DMS53 treated with DMSO at 0.1 percent for 48 hours (cell line): ENCODE data around the gene ZFAND5.
A peak's percentile ranks its signal among the peaks of the same experiment; 100 is the strongest.

Experiments used
- DNase-seq: peaks from one replicate; lab custom pipeline; 2025; ENCODE audit not compliant: unreplicated experiment; lab: John Stamatoyannopoulos, UW

The ZFAND5 gene

GRCh38 chr9:72363236-72363635 lies 1.8 kb downstream of the ZFAND5 start:
- no peak for DNase-seq

DNA sequence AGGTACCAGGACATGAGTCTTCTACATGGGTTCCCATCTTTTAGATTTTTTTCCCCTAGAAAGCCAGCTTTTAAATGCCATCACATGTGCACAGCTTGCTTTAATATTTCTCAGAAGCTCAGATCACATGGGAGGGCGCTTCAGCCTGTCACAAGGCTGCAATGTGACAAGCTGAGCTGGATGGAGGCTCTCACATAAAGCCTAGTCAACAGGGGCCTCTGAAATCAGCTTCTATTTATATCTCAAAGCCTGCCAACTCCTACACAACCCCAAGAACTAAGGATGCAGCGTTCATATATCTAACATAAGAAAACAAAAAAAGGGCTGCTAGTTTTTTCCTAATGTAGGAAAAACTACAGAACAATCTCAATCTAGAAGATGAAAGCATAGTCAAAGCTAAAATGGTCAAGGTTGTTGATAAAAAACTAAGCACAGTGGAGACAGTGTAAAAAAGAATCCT lies 2.3 kb downstream of the ZFAND5 start:
- DNase-seq: peak; percentile 17

DNA sequence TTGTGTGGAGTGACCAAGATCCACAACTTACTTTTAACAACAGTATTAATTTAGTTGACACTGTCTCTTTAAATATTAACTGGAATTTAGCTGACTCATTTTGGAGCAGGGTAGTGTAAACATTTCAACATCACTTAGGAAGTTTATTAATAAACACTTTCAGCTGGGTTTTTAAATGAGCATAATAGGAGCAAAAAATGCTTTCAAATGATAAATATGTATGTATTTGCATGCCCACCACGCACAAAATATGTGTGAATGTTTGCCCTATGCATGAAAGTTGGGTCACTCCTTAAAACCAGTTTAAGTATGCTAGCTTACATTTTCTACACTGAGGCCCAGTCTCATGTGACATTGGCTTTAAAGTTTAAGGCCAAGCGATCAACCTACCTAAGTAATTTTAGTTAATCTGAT lies 2.9 kb downstream of the ZFAND5 start:
- no peak for DNase-seq

DNA sequence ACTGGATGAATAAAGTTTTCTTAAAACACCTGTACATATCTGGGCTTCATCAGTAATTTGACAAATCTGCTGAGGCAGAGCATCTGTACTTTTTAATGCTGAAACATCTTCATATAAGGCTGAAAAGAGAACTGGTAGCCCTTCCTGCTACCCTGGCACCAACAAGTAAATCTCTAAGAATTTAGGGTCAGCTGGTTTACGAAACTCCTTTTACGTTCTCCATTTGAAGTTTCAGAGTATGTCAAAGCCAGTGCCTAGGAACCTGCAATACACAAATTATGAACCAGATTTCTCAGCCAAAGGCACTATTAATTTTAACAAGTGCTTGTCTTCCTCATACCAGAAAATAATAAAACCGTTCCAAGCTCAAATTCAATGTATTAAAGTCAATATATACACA lies 3.8 kb downstream of the ZFAND5 start:
- DNase-seq: no peak

GRCh38 chr9:72360324-72360723 lies 4.7 kb downstream of the ZFAND5 start:
- no peak for DNase-seq

DNA sequence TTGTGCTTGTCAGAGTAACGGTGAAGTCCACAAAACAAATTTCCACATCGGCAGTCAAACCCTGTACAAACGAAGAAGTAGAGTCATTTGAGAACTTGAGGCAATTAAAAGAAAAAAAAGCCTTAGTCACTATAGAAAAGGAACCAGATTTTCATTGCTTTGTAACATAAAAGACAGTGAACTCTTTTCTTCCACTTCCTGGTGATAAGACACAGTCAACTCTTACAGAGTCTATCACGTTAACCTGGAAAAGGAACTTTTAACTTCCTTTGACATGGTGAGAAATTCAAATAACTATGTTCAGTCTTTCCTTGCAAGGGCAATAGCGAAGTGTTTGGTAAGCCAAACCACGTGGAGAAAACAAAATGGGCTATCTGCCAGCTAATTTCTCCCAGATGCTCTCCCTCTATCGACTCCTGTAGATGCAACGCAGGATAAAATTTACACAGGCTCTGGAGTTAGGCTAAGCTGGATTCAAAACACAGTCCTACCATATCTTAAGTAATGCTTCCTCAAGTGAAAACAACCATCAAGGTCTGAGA lies 8.9 kb downstream of the ZFAND5 start:
- no peak for DNase-seq

- no peak for DNase-seq
These were observed 9.9 kb downstream of the ZFAND5 start for GRCh38 chr9:72355153-72355552.

GRCh38 chr9:72354704-72355103 lies 10.3 kb downstream of the ZFAND5 start:
- DNase-seq: no peak

DNA sequence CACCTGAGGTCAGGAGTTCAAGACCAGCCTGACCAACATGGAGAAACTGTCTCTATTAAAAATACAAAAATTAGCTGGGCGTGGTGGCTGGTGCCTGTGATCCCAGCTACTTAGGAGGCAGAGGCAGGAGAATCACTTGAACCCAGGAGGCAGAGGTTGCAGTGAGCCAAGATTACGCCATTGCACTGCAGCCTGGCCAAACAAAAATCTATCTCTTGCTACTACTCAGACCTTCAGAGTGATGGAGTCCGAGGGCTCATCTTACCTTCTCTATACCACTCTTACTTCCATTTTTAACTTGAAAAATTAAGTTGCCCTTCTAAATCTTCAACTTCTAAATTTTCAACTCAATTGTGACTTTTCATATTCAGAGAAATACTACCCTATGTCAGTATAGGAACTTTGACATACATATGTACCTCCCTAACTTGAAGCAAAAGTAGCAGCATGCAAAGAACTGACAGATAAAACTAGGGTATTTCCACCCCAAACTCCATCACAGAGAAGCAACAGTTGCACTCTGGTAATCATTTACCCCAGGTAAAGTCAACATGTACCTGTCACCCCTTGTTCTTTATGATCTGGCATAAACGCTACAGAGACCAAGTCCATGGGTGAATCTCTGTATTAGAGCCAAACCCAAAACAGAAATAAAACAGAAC lies 11.4 kb downstream of the ZFAND5 start:
- no peak for DNase-seq

GRCh38 chr9:72352911-72353388 lies 12.1 kb downstream of the ZFAND5 start:
- no peak for DNase-seq

DNA sequence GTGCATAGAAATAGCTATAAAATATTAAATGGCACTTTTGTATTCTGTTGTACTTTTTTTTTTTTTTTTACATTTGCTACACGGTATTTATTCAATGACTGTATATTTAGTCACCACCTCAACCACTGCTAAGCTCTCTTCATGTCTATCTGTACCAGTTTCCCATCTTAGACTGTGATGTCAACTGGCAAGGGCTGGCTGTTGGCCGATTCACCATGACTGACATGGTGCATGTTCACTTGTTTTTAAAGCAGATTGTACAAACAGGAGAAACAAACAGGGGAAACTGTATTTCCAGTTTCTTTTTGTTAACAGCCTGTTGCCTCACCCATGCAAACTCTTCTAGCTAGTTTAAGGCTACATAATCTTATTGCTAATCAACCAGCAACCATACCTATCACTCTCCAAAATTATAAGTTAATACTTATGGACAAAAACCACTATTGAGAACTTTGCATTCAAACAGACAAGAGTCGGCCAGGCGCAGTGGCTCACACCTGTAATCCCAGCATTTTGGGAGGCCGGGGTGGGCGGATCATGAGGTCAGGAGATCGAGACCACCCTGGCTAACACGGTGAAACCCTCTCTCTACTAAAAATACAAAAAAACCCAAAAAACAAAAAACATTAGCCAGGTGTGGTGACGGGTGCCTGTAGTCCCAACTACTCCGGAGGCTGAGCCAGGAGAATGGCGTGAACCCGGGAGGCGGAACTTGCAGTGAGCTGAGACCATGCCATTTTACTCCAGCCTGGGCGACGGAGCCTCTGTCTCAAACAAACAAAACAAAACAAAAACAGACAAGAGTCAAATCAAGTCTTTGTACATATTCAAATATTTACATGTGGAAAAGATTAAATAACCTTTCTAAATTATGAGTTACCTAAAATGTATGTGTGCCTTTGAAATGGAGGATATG lies 13.2 kb downstream of the ZFAND5 start:
- DNase-seq: no peak

DNA sequence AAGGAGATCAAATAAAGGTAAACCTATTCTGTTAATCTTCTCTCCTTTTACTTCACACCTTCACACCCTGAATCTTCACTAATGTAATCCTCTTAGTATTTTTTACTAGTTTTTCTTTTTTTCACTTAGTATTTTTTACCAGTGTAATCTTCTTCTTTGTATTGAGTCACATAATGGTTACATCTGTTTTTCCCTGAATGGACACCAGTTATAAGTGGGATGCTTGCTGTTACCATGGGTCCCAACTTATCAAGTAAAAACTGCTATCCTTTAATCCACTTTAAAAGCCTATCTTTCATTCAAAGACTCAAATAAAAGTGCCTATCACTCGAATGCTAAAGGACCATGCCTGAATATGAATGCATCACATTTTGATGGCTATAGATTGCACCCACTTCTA lies 15.1 kb downstream of the ZFAND5 start:
- no peak for DNase-seq

DNA sequence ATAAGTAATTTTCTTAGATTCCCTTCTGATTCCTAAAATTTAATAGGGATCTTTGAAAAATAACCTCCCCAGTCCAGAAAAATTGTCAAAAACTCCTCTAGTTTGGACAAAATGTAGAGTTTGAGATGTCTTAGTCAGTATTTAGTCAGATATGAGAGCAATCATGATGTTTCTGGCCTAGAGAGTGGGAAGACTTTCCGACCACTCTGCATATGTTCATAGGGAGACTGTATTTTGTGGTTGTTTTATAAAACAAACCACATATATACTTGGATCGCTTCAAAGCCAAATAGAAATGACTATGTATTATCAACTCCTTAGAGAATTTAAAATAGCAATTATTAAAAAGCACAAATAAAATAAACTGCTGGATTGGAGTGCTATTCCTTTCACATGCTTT lies 15.8 kb downstream of the ZFAND5 start:
- no peak for DNase-seq

DNA sequence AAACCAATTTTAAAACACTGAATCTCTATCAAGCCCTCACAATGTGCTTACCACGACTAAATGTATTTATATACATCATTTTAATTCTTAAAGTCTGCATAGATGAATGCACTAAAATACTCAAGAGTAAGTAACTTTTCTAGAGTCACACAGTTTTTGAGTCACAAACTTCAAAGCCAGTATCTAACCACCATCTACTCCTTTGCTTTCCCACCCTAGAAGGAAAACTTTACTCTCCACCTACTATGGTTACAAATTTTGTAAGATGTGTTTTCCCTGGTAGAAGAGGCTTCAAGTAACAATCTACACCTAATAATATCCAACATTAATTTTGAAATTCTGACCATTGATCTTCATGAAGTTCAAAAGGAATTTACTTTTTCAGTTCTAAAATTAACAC lies 18.7 kb downstream of the ZFAND5 start:
- DNase-seq: no peak

DNA sequence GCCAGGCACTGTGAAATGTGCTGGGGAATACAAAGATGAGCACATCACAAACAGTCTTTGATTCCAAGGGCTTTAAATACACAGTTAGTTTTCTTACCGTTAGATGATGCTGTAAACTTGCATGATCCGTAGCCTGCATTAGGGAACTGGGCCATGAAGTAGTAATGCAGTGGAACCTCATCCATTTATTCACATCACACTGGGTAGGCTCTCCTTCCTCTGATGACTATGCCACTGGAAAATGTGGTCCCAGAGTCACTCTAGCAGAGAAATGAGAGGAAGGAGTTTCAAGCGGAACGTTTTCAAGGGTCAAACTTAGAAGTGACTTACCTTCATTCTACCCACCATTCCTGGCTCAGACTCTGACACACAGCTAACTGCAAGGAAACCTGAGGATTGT lies 26.4 kb downstream of the ZFAND5 start:
- DNase-seq: no peak

- DNase-seq: no peak
These were observed 27.7 kb downstream of the ZFAND5 start for GRCh38 chr9:72337286-72337685.

- DNase-seq: no peak
These were observed 30.2 kb downstream of the ZFAND5 start for GRCh38 chr9:72334658-72335337.

DNA sequence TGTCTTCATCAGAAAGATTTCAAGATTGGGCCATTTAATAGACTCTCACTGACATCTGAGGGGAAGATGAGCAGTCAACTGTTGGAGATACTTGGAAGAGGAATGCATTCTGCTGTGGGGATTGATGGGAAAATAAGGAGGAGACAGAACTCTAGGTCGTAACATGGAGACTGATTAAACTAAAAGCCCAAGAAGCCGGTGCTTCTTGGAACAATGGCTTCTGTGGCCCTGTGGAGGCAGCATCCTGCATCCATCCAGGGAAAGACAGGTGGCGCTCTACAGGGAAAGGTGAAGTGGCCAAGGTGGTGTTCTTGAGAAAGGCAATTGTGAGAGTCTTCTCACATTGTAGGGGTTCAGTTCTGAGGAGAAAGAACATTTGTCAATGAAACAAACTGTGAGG lies 31.3 kb downstream of the ZFAND5 start:
- no peak for DNase-seq

GRCh38 chr9:72333197-72333596 lies 31.8 kb downstream of the ZFAND5 start:
- DNase-seq: no peak

GRCh38 chr9:72332351-72332750 lies 32.7 kb downstream of the ZFAND5 start:
- DNase-seq: no peak

DNA sequence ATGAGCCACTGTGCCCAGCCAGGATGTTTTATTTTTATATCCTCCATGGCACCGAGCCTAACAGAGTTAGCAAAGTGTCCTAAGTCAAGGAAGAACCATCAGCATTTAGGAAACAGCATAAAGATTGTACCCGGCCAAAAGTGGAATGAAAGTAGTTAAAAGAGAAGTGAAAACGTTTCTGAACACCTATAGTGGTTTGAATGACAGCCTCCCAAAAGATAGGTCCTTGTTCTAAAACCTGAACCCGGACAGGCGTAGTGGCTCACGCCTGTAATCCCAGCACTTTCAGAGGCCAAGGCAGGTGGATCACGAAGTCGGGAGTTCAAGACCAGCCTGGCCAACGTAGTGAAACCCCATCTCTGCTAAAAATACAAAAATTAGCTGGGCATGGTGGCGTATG lies 37.4 kb downstream of the ZFAND5 start:
- no peak for DNase-seq
